CD14-positive monocyte (primary cell): ENCODE results near the gene DAD1. TPM values are rescaled to one million over a fixed set of nuclear protein-coding genes. Genes with fewer than 3 reads are reported as not detected.
A peak's percentile ranks its signal among the peaks of the same experiment; 100 is the strongest.

Experiments used
- DNase-seq, 3 donors: peaks; one replicate each; pipeline ENCODE4 v3.0.0-alpha.2; 2011 to 2022
- H2AFZ ChIP-seq: 2 replicates; pipeline ENCODE4 v1.6.0; 2012; ENCODE audit warnings: mild to moderate bottlenecking, low read depth, low read length, inconsistent platforms; ENCODE audit not compliant: insufficient read depth, poor library complexity, severe bottlenecking
- H3K27ac ChIP-seq, 2 donors: 1 replicate in 1 of 2; 2 replicates in 1 of 2; pipeline ENCODE4 v1.5.1; 2012 to 2013; ENCODE audit warnings: low read length in 2 of 2, control low read depth in 1 of 2, inconsistent platforms in 1 of 2, low read depth in 1 of 2, mild to moderate bottlenecking in 1 of 2
- H3K27me3 ChIP-seq, 2 donors: one replicate each; pipeline versions ENCODE4 v1.6.0 to v1.6.1; 2011 to 2013; ENCODE audit warnings: low read length in 2 of 2; ENCODE audit not compliant: control insufficient read depth in 2 of 2, insufficient read depth in 2 of 2
- H3K36me3 ChIP-seq, 2 donors: replicated peaks in 1 of 2; 1 replicate in 1 of 2; 2 replicates in 1 of 2; pipeline versions ENCODE4 v1.5.1 to v1.6.1; 2012 to 2013; ENCODE audit warnings: low read length in 2 of 2, control low read depth in 1 of 2, inconsistent platforms in 1 of 2, mild to moderate bottlenecking in 1 of 2; ENCODE audit not compliant: insufficient read depth in 2 of 2, control insufficient read depth in 1 of 2
- H3K4me1 ChIP-seq, 2 donors: 1 replicate in 1 of 2; 2 replicates in 1 of 2; pipeline versions ENCODE4 v1.5.1 to v1.6.1; 2012 to 2013; ENCODE audit warnings: low read length in 2 of 2, control low read depth in 1 of 2, inconsistent platforms in 1 of 2, mild to moderate bottlenecking in 1 of 2, moderate library complexity in 1 of 2; ENCODE audit not compliant: insufficient read depth in 2 of 2, control insufficient read depth in 1 of 2
- H3K4me2 ChIP-seq: replicated peaks from 2 replicates; pipeline ENCODE3; 2012; ENCODE audit warnings: low read length, moderate library complexity, mild to moderate bottlenecking; ENCODE audit not compliant: poor library complexity, severe bottlenecking; ENCODE audit errors: extremely low read depth
- H3K4me3 ChIP-seq, 3 experiments: fragments of 200-600 bp in 1 of 3; sonication (generic) in 1 of 3; replicated peaks in 1 of 3; 1 replicate in 2 of 3; 2 replicates in 1 of 3; pipeline ENCODE4 v1.5.1; 2011 to 2013; ENCODE audit warnings: low read length in 3 of 3, mild to moderate bottlenecking in 3 of 3, control low read depth in 2 of 3, low read depth in 2 of 3, inconsistent platforms in 1 of 3, moderate library complexity in 1 of 3
- H3K79me2 ChIP-seq: 2 replicates; pipeline ENCODE4 v1.6.0; 2012; ENCODE audit warnings: mild to moderate bottlenecking, control low read depth, inconsistent platforms, low read length, moderate library complexity; ENCODE audit not compliant: insufficient read depth
- H3K9ac ChIP-seq: 2 replicates; pipeline ENCODE4 v1.6.0; 2017; ENCODE audit warnings: low read length, mild to moderate bottlenecking; ENCODE audit not compliant: insufficient read depth, poor library complexity, severe bottlenecking
- H3K9me3 ChIP-seq, 2 donors: replicated peaks in 1 of 2; 1 replicate in 1 of 2; 2 replicates in 1 of 2; pipeline versions ENCODE4 v1.5.1 to v1.6.1; 2012 to 2013; ENCODE audit warnings: low read length in 2 of 2, control low read depth in 1 of 2; ENCODE audit not compliant: control insufficient read depth in 1 of 2, insufficient read depth in 1 of 2
- H4K20me1 ChIP-seq: 2 replicates; pipeline ENCODE4 v1.6.0; 2012; ENCODE audit warnings: mild to moderate bottlenecking, low read length, control low read depth, moderate library complexity; ENCODE audit not compliant: insufficient read depth
- H3K27ac Mint-ChIP-seq, 7 donors: one replicate each; pipeline ENCODE4 v1.8.0; 2020; ENCODE audit warnings: mild to moderate bottlenecking in 7 of 7, mixed read lengths in 7 of 7, moderate library complexity in 6 of 7, inconsistent platforms in 2 of 7
- H3K27me3 Mint-ChIP-seq, 3 donors: one replicate each; pipeline ENCODE4 v1.8.0; 2021 to 2022; ENCODE audit warnings: low read depth in 3 of 3, mild to moderate bottlenecking in 3 of 3, mixed read lengths in 3 of 3, moderate library complexity in 3 of 3, inconsistent platforms in 1 of 3
- H3K36me3 Mint-ChIP-seq, 2 donors: one replicate each; pipeline ENCODE4 v1.8.0; 2020; ENCODE audit warnings: mixed read lengths in 2 of 2, inconsistent platforms in 1 of 2, mild to moderate bottlenecking in 1 of 2
- H3K4me1 Mint-ChIP-seq: one replicate; pipeline ENCODE4 v1.8.0; 2020; ENCODE audit warnings: mild to moderate bottlenecking, mixed read lengths
- H3K4me3 Mint-ChIP-seq, 2 donors: one replicate each; pipeline ENCODE4 v1.8.0; 2020; ENCODE audit warnings: mild to moderate bottlenecking in 2 of 2, mixed read lengths in 2 of 2, moderate library complexity in 1 of 2
- H3K9me3 Mint-ChIP-seq, 7 donors: one replicate each; pipeline ENCODE4 v1.8.0; 2020 to 2022; ENCODE audit warnings: mixed read lengths in 7 of 7, mild to moderate bottlenecking in 6 of 7, moderate library complexity in 6 of 7, inconsistent platforms in 2 of 7
- CTCF ChIP-seq: fragments of 200-600 bp; IDR thresholded peaks from one replicate; pipeline ENCODE4 v1.8.0; 2022; ENCODE audit warnings: antibody characterized with exemption, mild to moderate bottlenecking
- WGBS: methylation state at CpG from one replicate; pipeline ENCODE4 v1.1.5; 2013; ENCODE audit warnings: missing lambda C conversion rate; ENCODE audit not compliant: insufficient coverage; 5-methylcytosine and 5-hydroxymethylcytosine counted together
- intact Hi-C, 2 donors: fragments of 100-400 bp; cut with micrococcal nuclease; formaldehyde crosslinking; loops; one replicate each; pipeline versions ENCODE4 v1.15.0 to v1.15.1; 2023
- polyA plus RNA-seq, 3 donors: library from polyadenylated mRNA; depleted of rRNA in 1 of 3; unstranded in 2 of 3; stranded (reverse) in 1 of 3; fragments of 300-500 nt in 2 of 3; fragments of >200 nt in 1 of 3; fragmentation: Illumina TruSeq in 2 of 3; gene quantifications; 1 replicate in 2 of 3; 2 replicates in 1 of 3; pipeline ENCODE4 v1.2.3, GENCODE V29; 2012 to 2021

Gene DAD1
- polyA plus RNA-seq, 3 donors = 126 to 444 (median 440) TPM

GRCh38 chr14:22587247-22587646 is 1.8 kb downstream of the DAD1 start:
- H3K9me3 ChIP-seq = no peaks in the 10 kb centered on the region
- no peak overlapping the region for H2AFZ ChIP-seq
- no peak for DNase-seq
- peaks cover 11 to 31% of the 10 kb centered on the region in 2 donors for H3K36me3 Mint-ChIP-seq
- H3K4me2 ChIP-seq = no peak overlapping the region
- intact Hi-C loops = loop anchor here in 1 of 2 donors (10.0 kb wide), 1 partner anchor 718 kb away; the partner anchor contains the start of genes BCL2L2 and PPP1R3E
- no peak overlapping the region for H3K4me3 ChIP-seq
- H3K4me1 ChIP-seq = peaks cover 20 to 33% of the 10 kb centered on the region in 2 donors
- H3K27me3 Mint-ChIP-seq = no peaks in the 10 kb centered on the region
- H3K27ac Mint-ChIP-seq = peak overlapping the region in 2 of 7 donors; percentile 5 to 15
- H3K9ac ChIP-seq = no peak overlapping the region
- peaks cover 54% of the 10 kb centered on the region for H3K4me1 Mint-ChIP-seq
- peaks cover 61% of the 10 kb centered on the region for H3K79me2 ChIP-seq
- peaks cover 0 to 25% of the 10 kb centered on the region in 2 donors for H3K36me3 ChIP-seq
- 86% methylated on average over 2 of the region's 5 CpGs for WGBS
- no peaks in the 10 kb centered on the region for H3K27me3 ChIP-seq
- H3K9me3 Mint-ChIP-seq = peaks cover 0 to 2% (median 0%) of the 10 kb centered on the region in 7 donors
- no peak for TF ChIP-seq CTCF
- H3K27ac ChIP-seq = no peak overlapping the region
- no peak overlapping the region for H3K4me3 Mint-ChIP-seq
- H4K20me1 ChIP-seq = peaks cover 20% of the 10 kb centered on the region

GRCh38 chr14:22583994-22584393 is 5.0 kb downstream of the DAD1 start:
- H3K9me3 Mint-ChIP-seq = no peaks in the 10 kb centered on the region
- Histone ChIP-seq H2AFZ (no peak overlapping the region), H3K27me3 (no peaks in the 10 kb centered on the region), H3K36me3 (peaks cover 0 to 36% of the 10 kb centered on the region in 2 donors), H3K9ac (no peak overlapping the region), H3K27ac (peak overlapping the region in 1 of 2 donors; percentile 36), H4K20me1 (peaks cover 25% of the 10 kb centered on the region), H3K79me2 (peaks cover 85% of the 10 kb centered on the region), H3K4me2 (no peak overlapping the region), H3K4me3 (no peak overlapping the region), H3K9me3 (no peaks in the 10 kb centered on the region), H3K4me1 (peaks cover 11 to 24% of the 10 kb centered on the region in 2 donors)
- peaks cover 13 to 47% of the 10 kb centered on the region in 2 donors for H3K36me3 Mint-ChIP-seq
- no peaks in the 10 kb centered on the region for H3K27me3 Mint-ChIP-seq
- H3K27ac Mint-ChIP-seq = peak overlapping the region in 1 of 7 donors; percentile 22
- DNase-seq = no peak
- H3K4me3 Mint-ChIP-seq = no peak overlapping the region
- intact Hi-C loops = loop anchor here in 1 of 2 donors (10.0 kb wide), 1 partner anchor 721 kb away; the partner anchor contains the start of genes BCL2L2 and PPP1R3E
- no peak for TF ChIP-seq CTCF
- peaks cover 46% of the 10 kb centered on the region for H3K4me1 Mint-ChIP-seq
- WGBS = no CpG with 5 or more reads among the region's 1 CpG
